ENCODE data around the gene RNF145.
"Not testable (repeated sequence)": the region's sequence is repeated elsewhere in the genome, so short reads cannot be mapped to it uniquely, and the experiment has no call there.

RNF145 gene

GRCh38 chr5:159240301-159240870 lies 31.0 kb upstream of the RNF145 start:
- Histone ChIP-seq H3K4me2 (ENCODE audit: low read length) (peak overlapping the region; percentile 28), H3K4me1 (ENCODE audit: control insufficient read depth, insufficient read depth, low read length) (peaks cover 9% of the 10 kb centered on the region), H3K4me3 (ENCODE audit: low read length) (no peak overlapping the region), H3K9ac (ENCODE audit: low read depth, low read length) (no peak overlapping the region), H3K27me3 (ENCODE audit: control insufficient read depth, insufficient read depth, low read length) (peaks cover under 1% of the 10 kb centered on the region), H3K36me3 (ENCODE audit: insufficient read depth, low read length) (no peaks in the 10 kb centered on the region), H3K9me3 (replicated peaks; ENCODE audit: low read length) (no peaks in the 10 kb centered on the region)

- H3K9ac ChIP-seq (ENCODE audit: low read depth, low read length); H3K9me3 ChIP-seq (replicated peaks; ENCODE audit: low read length): not testable (repeated sequence)
Measured at GRCh38 chr5:159235871-159236520, 26.6 kb upstream of the RNF145 start.

GRCh38 chr5:159231167-159231566 lies 21.8 kb upstream of the RNF145 start:
- Histone ChIP-seq H3K36me3 (ENCODE audit: insufficient read depth, low read length) (no peaks in the 10 kb centered on the region), H3K4me2 (ENCODE audit: low read length) (no peak overlapping the region), H3K4me1 (ENCODE audit: control insufficient read depth, insufficient read depth, low read length) (peaks cover 4% of the 10 kb centered on the region), H3K9ac (ENCODE audit: low read depth, low read length) (no peak overlapping the region), H3K4me3 (ENCODE audit: low read length) (no peak overlapping the region), H3K9me3 (replicated peaks; ENCODE audit: low read length) (no peaks in the 10 kb centered on the region), H3K27me3 (ENCODE audit: control insufficient read depth, insufficient read depth, low read length) (peaks cover 18% of the 10 kb centered on the region)

More at GRCh38 chr5:159235871-159236520, 26.6 kb upstream of the RNF145 start:
- not testable (repeated sequence) for H3K4me1 ChIP-seq (ENCODE audit: control insufficient read depth, insufficient read depth, low read length); H3K27me3 ChIP-seq (ENCODE audit: control insufficient read depth, insufficient read depth, low read length); H3K4me2 ChIP-seq (ENCODE audit: low read length); H3K4me3 ChIP-seq (ENCODE audit: low read length); H3K36me3 ChIP-seq (ENCODE audit: insufficient read depth, low read length)

- no peak overlapping the region for H3K9ac ChIP-seq (ENCODE audit: low read depth, low read length)
- H3K4me3 ChIP-seq (ENCODE audit: low read length) = no peak overlapping the region
- H3K4me1 ChIP-seq (ENCODE audit: control insufficient read depth, insufficient read depth, low read length) = peaks cover 4% of the 10 kb centered on the region
- peaks cover 18% of the 10 kb centered on the region for H3K27me3 ChIP-seq (ENCODE audit: control insufficient read depth, insufficient read depth, low read length)
- H3K36me3 ChIP-seq (ENCODE audit: insufficient read depth, low read length) = no peaks in the 10 kb centered on the region
- H3K9me3 ChIP-seq (replicated peaks; ENCODE audit: low read length) = no peaks in the 10 kb centered on the region
- H3K4me2 ChIP-seq (ENCODE audit: low read length) = no peak overlapping the region
Measured at GRCh38 chr5:159230657-159231056, 21.3 kb upstream of the RNF145 start.

- not testable (repeated sequence) for H3K4me3 ChIP-seq (ENCODE audit: low read length)
Measured at GRCh38 chr5:159228097-159228496, 18.7 kb upstream of the RNF145 start.

GRCh38 chr5:159227452-159227851 lies 18.1 kb upstream of the RNF145 start:
- H3K27me3 ChIP-seq (ENCODE audit: control insufficient read depth, insufficient read depth, low read length) = peaks cover 18% of the 10 kb centered on the region
- H3K9ac ChIP-seq (ENCODE audit: low read depth, low read length) = no peak overlapping the region
- peaks cover 4% of the 10 kb centered on the region for H3K4me1 ChIP-seq (ENCODE audit: control insufficient read depth, insufficient read depth, low read length)
- H3K36me3 ChIP-seq (ENCODE audit: insufficient read depth, low read length) = no peaks in the 10 kb centered on the region
- H3K4me3 ChIP-seq (ENCODE audit: low read length) = no peak overlapping the region
- H3K9me3 ChIP-seq (replicated peaks; ENCODE audit: low read length) = no peaks in the 10 kb centered on the region
- no peak overlapping the region for H3K4me2 ChIP-seq (ENCODE audit: low read length)

More at GRCh38 chr5:159228097-159228496, 18.7 kb upstream of the RNF145 start:
- H3K36me3 ChIP-seq (ENCODE audit: insufficient read depth, low read length); H3K4me1 ChIP-seq (ENCODE audit: control insufficient read depth, insufficient read depth, low read length); H3K9ac ChIP-seq (ENCODE audit: low read depth, low read length); H3K4me2 ChIP-seq (ENCODE audit: low read length); H3K9me3 ChIP-seq (replicated peaks; ENCODE audit: low read length): not testable (repeated sequence)
- peaks cover 18% of the 10 kb centered on the region for H3K27me3 ChIP-seq (ENCODE audit: control insufficient read depth, insufficient read depth, low read length)

- peaks cover 4% of the 10 kb centered on the region for H3K4me1 ChIP-seq (ENCODE audit: control insufficient read depth, insufficient read depth, low read length)
- H3K4me2 ChIP-seq (ENCODE audit: low read length) = no peak overlapping the region
- H3K4me3 ChIP-seq (ENCODE audit: low read length) = no peak overlapping the region
- H3K9me3 ChIP-seq (replicated peaks; ENCODE audit: low read length) = no peaks in the 10 kb centered on the region
- no peaks in the 10 kb centered on the region for H3K36me3 ChIP-seq (ENCODE audit: insufficient read depth, low read length)
- no peak overlapping the region for H3K9ac ChIP-seq (ENCODE audit: low read depth, low read length)
- H3K27me3 ChIP-seq (ENCODE audit: control insufficient read depth, insufficient read depth, low read length) = peaks cover 14% of the 10 kb centered on the region
Measured at GRCh38 chr5:159226451-159226850, 17.1 kb upstream of the RNF145 start.

GRCh38 chr5:159224471-159224870 lies 15.1 kb upstream of the RNF145 start:
- H3K9me3 ChIP-seq (replicated peaks; ENCODE audit: low read length) = no peaks in the 10 kb centered on the region
- H3K27me3 ChIP-seq (ENCODE audit: control insufficient read depth, insufficient read depth, low read length) = peaks cover 5% of the 10 kb centered on the region
- no peak overlapping the region for H3K4me2 ChIP-seq (ENCODE audit: low read length)
- peaks cover 4% of the 10 kb centered on the region for H3K4me1 ChIP-seq (ENCODE audit: control insufficient read depth, insufficient read depth, low read length)
- H3K9ac ChIP-seq (ENCODE audit: low read depth, low read length) = no peak overlapping the region
- no peaks in the 10 kb centered on the region for H3K36me3 ChIP-seq (ENCODE audit: insufficient read depth, low read length)
- no peak overlapping the region for H3K4me3 ChIP-seq (ENCODE audit: low read length)

GRCh38 chr5:159223469-159223868 lies 14.1 kb upstream of the RNF145 start:
- Histone ChIP-seq H3K27me3 (ENCODE audit: control insufficient read depth, insufficient read depth, low read length) (peaks cover 5% of the 10 kb centered on the region), H3K4me1 (ENCODE audit: control insufficient read depth, insufficient read depth, low read length) (peaks cover 4% of the 10 kb centered on the region), H3K9ac (ENCODE audit: low read depth, low read length) (no peak overlapping the region), H3K9me3 (replicated peaks; ENCODE audit: low read length) (no peaks in the 10 kb centered on the region), H3K36me3 (ENCODE audit: insufficient read depth, low read length) (no peaks in the 10 kb centered on the region), H3K4me3 (ENCODE audit: low read length) (no peak overlapping the region), H3K4me2 (ENCODE audit: low read length) (no peak overlapping the region)

GRCh38 chr5:159220206-159220605 lies 10.9 kb upstream of the RNF145 start:
- H3K36me3 ChIP-seq (ENCODE audit: insufficient read depth, low read length) = no peaks in the 10 kb centered on the region
- H3K27me3 ChIP-seq (ENCODE audit: control insufficient read depth, insufficient read depth, low read length) = no peaks in the 10 kb centered on the region
- no peaks in the 10 kb centered on the region for H3K9me3 ChIP-seq (replicated peaks; ENCODE audit: low read length)
- H3K9ac ChIP-seq (ENCODE audit: low read depth, low read length) = no peak overlapping the region
- no peaks in the 10 kb centered on the region for H3K4me1 ChIP-seq (ENCODE audit: control insufficient read depth, insufficient read depth, low read length)
- no peak overlapping the region for H3K4me3 ChIP-seq (ENCODE audit: low read length)
- no peak overlapping the region for H3K4me2 ChIP-seq (ENCODE audit: low read length)

GRCh38 chr5:159218595-159219023 lies 9.3 kb upstream of the RNF145 start:
- Histone ChIP-seq H3K9ac (ENCODE audit: low read depth, low read length) (no peak overlapping the region), H3K36me3 (ENCODE audit: insufficient read depth, low read length) (no peaks in the 10 kb centered on the region), H3K9me3 (replicated peaks; ENCODE audit: low read length) (no peaks in the 10 kb centered on the region), H3K4me1 (ENCODE audit: control insufficient read depth, insufficient read depth, low read length) (no peaks in the 10 kb centered on the region), H3K4me3 (ENCODE audit: low read length) (no peak overlapping the region), H3K27me3 (ENCODE audit: control insufficient read depth, insufficient read depth, low read length) (no peaks in the 10 kb centered on the region), H3K4me2 (ENCODE audit: low read length) (no peak overlapping the region)

GRCh38 chr5:159217236-159217635 lies 7.9 kb upstream of the RNF145 start:
- H3K4me1 ChIP-seq (ENCODE audit: control insufficient read depth, insufficient read depth, low read length) = no peaks in the 10 kb centered on the region
- no peaks in the 10 kb centered on the region for H3K27me3 ChIP-seq (ENCODE audit: control insufficient read depth, insufficient read depth, low read length)
- no peaks in the 10 kb centered on the region for H3K36me3 ChIP-seq (ENCODE audit: insufficient read depth, low read length)
- no peak overlapping the region for H3K4me2 ChIP-seq (ENCODE audit: low read length)
- no peak overlapping the region for H3K4me3 ChIP-seq (ENCODE audit: low read length)
- no peak overlapping the region for H3K9ac ChIP-seq (ENCODE audit: low read depth, low read length)
- H3K9me3 ChIP-seq (replicated peaks; ENCODE audit: low read length) = no peaks in the 10 kb centered on the region

Data from skeletal muscle satellite cell (primary cell).